ENCODE data around the gene TRDN.

GRCh38 chr6:123662757-123663156 is 26.0 kb upstream of the TRDN start:
- TF ChIP-seq CTCF (IDR thresholded peaks at IDR 0.05; ENCODE audit: low read depth, low read length, poor library complexity, severe bottlenecking) = no peak
- TF ChIP-seq EZH2phosphoT487 (IDR thresholded peaks at IDR 0.05; ENCODE audit: borderline replicate concordance, low read length) = no peak

All from DOHH2 (cell line).